Thyroid gland (tissue), 4 donors: ENCODE data around the gene OR2L8. TPM values are rescaled to one million over a fixed set of nuclear protein-coding genes. Genes with fewer than 3 reads are reported as not detected.
"Not testable (repeated sequence)": the region's sequence is repeated elsewhere in the genome, so short reads cannot be mapped to it uniquely, and the experiment has no call there.

ENCODE experiments used
- DNase-seq, 2 donors: peaks; one replicate each; pipeline ENCODE4 v3.0.0-alpha.2; 2019
- H3K27ac ChIP-seq, 3 donors: fragments of 200-600 bp; sonication (generic); 1 replicate in 2 of 3; 2 replicates in 1 of 3; pipeline ENCODE4 v1.5.1; 2016 to 2019; ENCODE audit warnings: mild to moderate bottlenecking in 1 of 3, moderate library complexity in 1 of 3
- H3K27me3 ChIP-seq: fragments of 200-600 bp; sonication (generic); one replicate; pipeline ENCODE4 v1.5.1; 2019
- H3K36me3 ChIP-seq, 2 donors: fragments of 200-600 bp; sonication (generic); one replicate each; pipeline ENCODE4 v1.5.1; 2016 to 2019
- H3K4me1 ChIP-seq, 2 donors: fragments of 200-600 bp; sonication (generic); one replicate each; pipeline ENCODE4 v1.5.1; 2017 to 2019
- H3K4me3 ChIP-seq, 3 donors: fragments of 200-600 bp; sonication (generic); replicated peaks in 1 of 3; 1 replicate in 2 of 3; 2 replicates in 1 of 3; pipeline ENCODE4 v1.5.1; 2016; ENCODE audit warnings: mild to moderate bottlenecking in 1 of 3
- H3K9me3 ChIP-seq: fragments of 200-600 bp; sonication (generic); one replicate; pipeline ENCODE4 v1.5.1; 2017
- POLR2A ChIP-seq, 2 donors: fragments of 450-650 bp; IDR thresholded peaks; one replicate each; pipeline ENCODE4 v1.6.1; 2017; ENCODE audit warnings: antibody characterized with exemption in 2 of 2, mild to moderate bottlenecking in 2 of 2, moderate library complexity in 1 of 2
- WGBS, 2 donors: methylation state at CpG; one replicate each; pipeline ENCODE4 v1.1.5; 2017; 5-methylcytosine and 5-hydroxymethylcytosine counted together
- intact Hi-C: fragments of 100-400 bp; cut with DNase I; formaldehyde crosslinking; loops from one replicate; pipeline ENCODE4 v1.15.1; 2023
- total RNA-seq, 4 donors: library from RNA; depleted of rRNA; stranded (reverse); fragments of >200 nt; gene quantifications; one replicate each; pipeline ENCODE4 v1.2.3, GENCODE V29; 2016
- TF ChIP-seq, protein P1 (sequence below), 6 experiments: fragments of 200-600 bp in 3 of 6; fragments of 450-650 bp in 3 of 6; sonication (generic) in 3 of 6; IDR thresholded peaks; one replicate each; pipeline ENCODE4 v1.5.1; 2016 to 2019; ENCODE audit warnings: antibody characterized with exemption in 6 of 6, mild to moderate bottlenecking in 2 of 6, inconsistent platforms in 1 of 6, moderate library complexity in 1 of 6

OR2L8 gene
- total RNA-seq, 4 donors from 2014 or later, result 0.68 to 1.0 TPM; not detected in 2

DNA sequence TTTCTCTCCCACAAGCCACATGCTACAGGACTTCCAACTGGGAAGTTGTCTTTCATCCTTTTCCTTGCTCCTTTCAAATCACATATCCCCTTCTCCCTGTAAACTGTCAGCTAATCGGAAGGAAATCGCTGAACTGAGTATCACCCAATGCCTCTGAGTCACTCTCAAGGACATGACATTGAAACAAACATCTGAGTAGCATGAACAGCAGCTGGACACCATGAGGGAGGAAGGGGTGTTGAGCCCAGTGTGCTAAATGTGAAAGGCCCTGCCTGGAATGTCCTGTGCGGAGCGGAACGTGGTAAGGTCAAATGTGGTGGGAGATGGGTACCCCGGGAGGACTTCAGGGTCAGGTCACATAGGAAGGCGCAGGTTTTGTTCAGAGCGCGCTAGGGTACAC lies 23.8 kb upstream of the OR2L8 start, which contains the start of gene OR2AJ1:
TSS of gene OR2AJ1 (plus strand) at position 22 of the 400 bp plus-strand sequence. CDS start 8,880 bp downstream, outside the sequence.
- 93 to 94% methylated on average over 9 of the region's 9 CpGs for WGBS, 2 donors
- Histone ChIP-seq H3K27me3 (no peaks in the 10 kb centered on the region), H3K36me3 (no peaks in the 10 kb centered on the region), H3K9me3 (no peaks in the 10 kb centered on the region), H3K27ac (no peak within 1 kb of the TSS), H3K4me3 (no peak within 1 kb of the TSS), H3K4me1 (no peaks in the 10 kb centered on the region)
- DNase-seq, result no peak
- TF ChIP-seq, protein P1, sequence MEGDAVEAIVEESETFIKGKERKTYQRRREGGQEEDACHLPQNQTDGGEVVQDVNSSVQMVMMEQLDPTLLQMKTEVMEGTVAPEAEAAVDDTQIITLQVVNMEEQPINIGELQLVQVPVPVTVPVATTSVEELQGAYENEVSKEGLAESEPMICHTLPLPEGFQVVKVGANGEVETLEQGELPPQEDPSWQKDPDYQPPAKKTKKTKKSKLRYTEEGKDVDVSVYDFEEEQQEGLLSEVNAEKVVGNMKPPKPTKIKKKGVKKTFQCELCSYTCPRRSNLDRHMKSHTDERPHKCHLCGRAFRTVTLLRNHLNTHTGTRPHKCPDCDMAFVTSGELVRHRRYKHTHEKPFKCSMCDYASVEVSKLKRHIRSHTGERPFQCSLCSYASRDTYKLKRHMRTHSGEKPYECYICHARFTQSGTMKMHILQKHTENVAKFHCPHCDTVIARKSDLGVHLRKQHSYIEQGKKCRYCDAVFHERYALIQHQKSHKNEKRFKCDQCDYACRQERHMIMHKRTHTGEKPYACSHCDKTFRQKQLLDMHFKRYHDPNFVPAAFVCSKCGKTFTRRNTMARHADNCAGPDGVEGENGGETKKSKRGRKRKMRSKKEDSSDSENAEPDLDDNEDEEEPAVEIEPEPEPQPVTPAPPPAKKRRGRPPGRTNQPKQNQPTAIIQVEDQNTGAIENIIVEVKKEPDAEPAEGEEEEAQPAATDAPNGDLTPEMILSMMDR (IDR thresholded peaks at IDR 0.05), result no peak
- no peak for TF ChIP-seq POLR2A (IDR thresholded peaks at IDR 0.05)
- intact Hi-C loops, result no loop called here

DNA sequence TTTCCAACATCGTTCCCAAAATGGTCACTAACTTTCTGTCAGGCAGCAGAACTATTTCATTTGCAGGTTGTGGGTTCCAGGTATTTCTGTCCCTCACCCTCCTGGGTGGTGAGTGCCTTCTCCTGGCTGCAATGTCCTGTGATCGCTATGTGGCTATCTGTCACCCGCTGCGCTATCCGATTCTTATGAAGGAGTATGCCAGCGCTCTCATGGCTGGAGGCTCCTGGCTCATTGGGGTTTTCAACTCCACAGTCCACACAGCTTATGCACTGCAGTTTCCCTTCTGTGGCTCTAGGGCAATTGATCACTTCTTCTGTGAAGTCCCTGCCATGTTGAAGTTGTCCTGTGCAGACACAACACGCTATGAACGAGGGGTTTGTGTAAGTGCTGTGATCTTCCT lies 14.7 kb upstream of the OR2L8 start:
- Histone ChIP-seq H3K27me3 (no peaks in the 10 kb centered on the region), H3K4me3 (no peak overlapping the region), H3K9me3 (no peaks in the 10 kb centered on the region), H3K36me3 (no peaks in the 10 kb centered on the region), H3K4me1 (no peaks in the 10 kb centered on the region), H3K27ac (no peak overlapping the region)
- WGBS, 2 donors, result 95% methylated on average over 8 of the region's 8 CpGs
- TF ChIP-seq, protein P1 (IDR thresholded peaks at IDR 0.05), result no peak
- no peak for TF ChIP-seq POLR2A (IDR thresholded peaks at IDR 0.05)
- intact Hi-C loops, result no loop called here
- DNase-seq, result no peak

DNA sequence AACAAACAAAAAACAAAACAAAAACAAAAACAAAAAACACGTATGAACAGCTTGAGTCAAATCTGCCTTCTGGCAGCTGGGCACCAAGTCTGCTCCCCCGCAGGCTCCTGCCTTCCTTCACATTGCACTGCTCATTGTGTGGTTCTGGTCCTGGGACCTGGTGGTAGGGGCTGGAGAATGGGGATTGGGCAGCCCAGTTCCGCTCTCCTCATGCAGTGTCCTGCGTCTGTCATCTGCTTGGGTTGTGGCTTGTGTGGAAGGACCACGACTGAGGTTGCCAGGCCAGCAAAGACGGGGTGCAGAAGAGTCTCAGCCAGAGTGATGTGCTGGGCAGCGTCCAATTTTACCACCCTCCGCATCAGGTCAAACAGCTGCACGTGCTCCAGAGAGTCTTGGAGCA lies 12.9 kb upstream of the OR2L8 start:
- intact Hi-C loops, result no loop called here
- Histone ChIP-seq H3K27ac (no peak overlapping the region), H3K4me3 (no peak overlapping the region), H3K9me3 (no peaks in the 10 kb centered on the region), H3K36me3 (no peaks in the 10 kb centered on the region), H3K4me1 (no peaks in the 10 kb centered on the region), H3K27me3 (no peaks in the 10 kb centered on the region)
- TF ChIP-seq POLR2A (IDR thresholded peaks at IDR 0.05), result no peak
- TF ChIP-seq, protein P1 (IDR thresholded peaks at IDR 0.05), result no peak
- 88 to 92% methylated on average over 9 of the region's 9 CpGs for WGBS, 2 donors
- no peak for DNase-seq

DNA sequence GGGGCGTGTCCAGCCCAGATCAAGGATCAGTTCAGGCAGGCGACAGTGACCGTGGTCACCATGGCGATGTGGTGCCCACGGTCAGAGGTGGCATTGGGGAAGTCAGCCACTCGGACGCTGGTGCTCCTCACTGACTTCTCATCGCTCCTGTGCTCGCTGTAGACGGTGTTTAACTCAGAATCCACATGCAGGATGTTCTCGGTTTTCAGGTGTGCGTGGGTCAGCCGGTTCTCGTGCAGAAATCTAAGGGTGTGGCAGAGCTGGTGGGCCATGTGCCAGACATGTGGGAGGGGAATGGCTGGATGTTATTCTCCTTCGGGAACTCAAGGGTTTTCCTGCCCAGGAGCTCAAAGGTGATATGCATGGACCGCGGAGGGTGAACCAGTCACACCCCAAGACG lies 12.2 kb upstream of the OR2L8 start:
- intact Hi-C loops, result no loop called here
- WGBS, 2 donors, result 92 to 94% methylated on average over 18 of the region's 18 CpGs

DNA sequence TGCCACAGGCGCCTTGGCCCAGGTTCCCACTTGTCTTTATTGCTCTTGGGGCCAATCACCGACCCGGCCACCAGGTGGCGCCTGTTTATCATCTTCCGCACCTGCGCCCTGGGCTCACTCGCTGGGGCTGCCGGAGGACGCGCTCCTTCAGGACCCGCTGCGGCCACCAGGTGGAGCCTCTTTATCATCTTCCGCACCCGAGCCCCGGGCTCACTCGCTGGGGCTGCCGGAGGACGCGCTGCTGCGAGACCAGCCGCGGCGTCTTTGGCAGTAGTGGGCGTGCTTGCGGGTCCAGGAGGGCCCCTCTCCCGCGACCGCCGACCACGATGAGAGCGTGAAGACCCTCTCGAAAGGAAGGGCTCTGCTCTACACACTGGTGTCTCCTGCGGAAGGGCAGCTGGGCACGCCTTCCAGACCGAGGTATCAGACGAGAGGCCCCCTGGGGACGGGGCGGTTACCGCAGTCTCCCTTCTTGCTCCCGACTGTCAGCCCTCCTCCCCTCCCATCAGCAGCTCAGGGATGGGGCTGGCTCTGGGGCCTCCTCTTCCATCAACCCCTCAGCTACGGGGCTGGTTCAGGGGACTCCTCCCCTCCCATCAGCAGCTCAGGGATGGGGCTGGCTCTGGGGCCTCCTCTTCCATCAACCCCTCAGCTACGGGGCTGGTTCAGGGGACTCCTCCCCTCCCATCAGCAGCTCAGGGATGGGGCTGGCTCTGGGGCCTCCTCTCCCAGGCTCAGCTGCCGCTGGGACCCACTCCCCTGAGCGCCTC lies 11.5 kb upstream of the OR2L8 start:
- H3K36me3 ChIP-seq, H3K4me1 ChIP-seq, H3K27ac ChIP-seq, H3K9me3 ChIP-seq, intact Hi-C loops, H3K27me3 ChIP-seq: not testable (repeated sequence)
- peak overlapping the region in 2 of 3 donors; percentile 30 for H3K4me3 ChIP-seq
- 7 to 30% methylated on average over 35 of the region's 44 CpGs for WGBS, 2 donors
- TF ChIP-seq, protein P1 (IDR thresholded peaks at IDR 0.05), result peak; percentile 54 to 94 (median 74)
- DNase-seq, result peak; percentile 75 to 87

More for the DNA sequence above, 12.2 kb upstream of the OR2L8 start:
- no peaks in the 10 kb centered on the region for H3K27me3 ChIP-seq
- TF ChIP-seq POLR2A (IDR thresholded peaks at IDR 0.05), result no peak
- TF ChIP-seq, protein P1 (IDR thresholded peaks at IDR 0.05), result no peak
- H3K4me1 ChIP-seq, result no peaks in the 10 kb centered on the region
- no peak overlapping the region for H3K27ac ChIP-seq
- no peak for DNase-seq
- no peaks in the 10 kb centered on the region for H3K36me3 ChIP-seq
- no peak overlapping the region for H3K4me3 ChIP-seq
- H3K9me3 ChIP-seq, result no peaks in the 10 kb centered on the region
